ENCODE measurements around the gene ARHGAP31.

GRCh38 chr3:119388577-119388976 is 94.4 kb downstream of the ARHGAP31 start:
- peak in 4 of 11 experiments; percentile 19 to 39 (median 35) for TF ChIP-seq CTCF (IDR thresholded peaks at IDR 0.05 in 8 of 11, conservative IDR thresholded peaks at IDR 0.05 in 3 of 11)
- TF ChIP-seq POLR2A (IDR thresholded peaks at IDR 0.05), result no peak
- TF ChIP-seq POLR2AphosphoS5 (IDR thresholded peaks at IDR 0.05), result no peak
